ENCODE results near the gene LCTL.

Gene LCTL

GRCh38 chr15:66565741-66566144 lies at the start of gene LCTL:
TSS of gene LCTL (minus strand) at chr15:66565998. CDS start at chr15:66565365, 633 bp downstream.
- DNase-seq = no peak

- DNase-seq = no peak
These were observed 49.4 kb upstream of the LCTL start for GRCh38 chr15:66614951-66615760.

GRCh38 chr15:66614456-66614855 lies 48.7 kb upstream of the LCTL start:
- no peak for DNase-seq

- peak; percentile 7 for DNase-seq
These were observed 47.9 kb upstream of the LCTL start for GRCh38 chr15:66613743-66614142.

GRCh38 chr15:66611257-66612053 lies 45.7 kb upstream of the LCTL start:
- DNase-seq = no peak

- no peak for DNase-seq
These were observed 44.1 kb upstream of the LCTL start for GRCh38 chr15:66609876-66610275.

GRCh38 chr15:66608881-66609280 lies 43.1 kb upstream of the LCTL start:
- no peak for DNase-seq

- DNase-seq = no peak
These were observed 42.4 kb upstream of the LCTL start for GRCh38 chr15:66608159-66608558.

GRCh38 chr15:66603301-66604179 lies 37.7 kb upstream of the LCTL start:
- DNase-seq = peak; percentile 56

GRCh38 chr15:66601521-66601920 lies 35.7 kb upstream of the LCTL start:
- no peak for DNase-seq

- DNase-seq = no peak
These were observed 34.4 kb upstream of the LCTL start for GRCh38 chr15:66600240-66600627.

GRCh38 chr15:66599536-66600239 lies 33.9 kb upstream of the LCTL start:
- DNase-seq = no peak

GRCh38 chr15:66598095-66598815 lies 32.5 kb upstream of the LCTL start:
- no peak for DNase-seq

- DNase-seq = no peak
These were observed 30.2 kb upstream of the LCTL start for GRCh38 chr15:66595931-66596545.

- DNase-seq = no peak
These were observed 29.5 kb upstream of the LCTL start for GRCh38 chr15:66595332-66595731.

- DNase-seq = no peak
These were observed 29.0 kb upstream of the LCTL start for GRCh38 chr15:66594836-66595235.

- DNase-seq = no peak
These were observed 28.5 kb upstream of the LCTL start for GRCh38 chr15:66594344-66594743.

GRCh38 chr15:66593219-66593780 lies 27.5 kb upstream of the LCTL start:
- DNase-seq = no peak

GRCh38 chr15:66592505-66593218 lies 26.9 kb upstream of the LCTL start:
- no peak for DNase-seq

GRCh38 chr15:66591322-66591862 lies 25.6 kb upstream of the LCTL start:
- no peak for DNase-seq

All from CD4-positive, alpha-beta T cell treated with Interferon gamma for 1 hour (primary cell).